ENCODE data around the gene CCDC146. TPM values are rescaled to one million over a fixed set of nuclear protein-coding genes. Genes with fewer than 3 reads are reported as not detected.

CCDC146 gene
- total RNA-seq, 1 donor from 2014 or later = 2.1 TPM

- FAIRE-seq (no peak), DNase-seq (ENCODE audit: low read depth) (no peak)
- Histone ChIP-seq H3K36me3 (ENCODE audit: control insufficient read depth, insufficient read depth, low read length) (no peaks in the 10 kb centered on the region), H3K27me3 (ENCODE audit: control insufficient read depth, insufficient read depth, low read length) (no peaks in the 10 kb centered on the region), H3K4me3 (ENCODE audit: low read depth, low read length) (no peak overlapping the region)
- no peak for TF ChIP-seq CTCF (IDR thresholded peaks at IDR 0.05; ENCODE audit: insufficient read depth, low read length, severe bottlenecking)
These were observed 198.3 kb downstream of the CCDC146 start for GRCh38 chr7:77320714-77321113.

DNA sequence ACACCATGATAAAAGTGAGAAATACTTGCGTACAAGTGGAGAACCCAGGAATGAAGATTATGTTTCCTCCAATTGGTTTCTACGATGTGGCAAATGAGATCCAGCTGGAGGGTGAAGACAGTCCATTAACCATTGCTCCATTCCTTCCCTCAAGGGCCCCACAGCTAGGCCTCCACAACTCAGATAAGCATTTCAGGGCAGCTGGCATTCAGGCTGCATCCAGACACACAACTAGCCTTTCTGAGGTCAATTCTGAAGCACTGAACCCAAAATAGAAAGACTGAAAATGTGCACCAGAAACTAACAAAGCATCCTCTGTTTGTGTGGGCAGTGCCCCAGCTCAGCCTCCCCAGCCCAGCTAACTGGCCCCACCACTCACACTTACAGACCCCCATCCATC lies 198.9 kb downstream of the CCDC146 start:
- no peak for FAIRE-seq
- no peaks in the 10 kb centered on the region for H3K36me3 ChIP-seq (ENCODE audit: control insufficient read depth, insufficient read depth, low read length)

GRCh38 chr7:77326131-77326530 lies 203.7 kb downstream of the CCDC146 start:
- DNase-seq (ENCODE audit: low read depth) (peak; percentile 74), FAIRE-seq (no peak)
- no peak for TF ChIP-seq CTCF (IDR thresholded peaks at IDR 0.05; ENCODE audit: insufficient read depth, low read length, severe bottlenecking)
- no peaks in the 10 kb centered on the region for H3K36me3 ChIP-seq (ENCODE audit: control insufficient read depth, insufficient read depth, low read length)
- H3K4me3 ChIP-seq (ENCODE audit: low read depth, low read length) = no peak overlapping the region
- H3K27me3 ChIP-seq (ENCODE audit: control insufficient read depth, insufficient read depth, low read length) = no peaks in the 10 kb centered on the region

More for the DNA sequence above, 198.9 kb downstream of the CCDC146 start:
- Histone ChIP-seq H3K4me3 (ENCODE audit: low read depth, low read length) (no peak overlapping the region), H3K27me3 (ENCODE audit: control insufficient read depth, insufficient read depth, low read length) (no peaks in the 10 kb centered on the region)
- no peak for TF ChIP-seq CTCF (IDR thresholded peaks at IDR 0.05; ENCODE audit: insufficient read depth, low read length, severe bottlenecking)
- no peak for DNase-seq (ENCODE audit: low read depth)

DNA sequence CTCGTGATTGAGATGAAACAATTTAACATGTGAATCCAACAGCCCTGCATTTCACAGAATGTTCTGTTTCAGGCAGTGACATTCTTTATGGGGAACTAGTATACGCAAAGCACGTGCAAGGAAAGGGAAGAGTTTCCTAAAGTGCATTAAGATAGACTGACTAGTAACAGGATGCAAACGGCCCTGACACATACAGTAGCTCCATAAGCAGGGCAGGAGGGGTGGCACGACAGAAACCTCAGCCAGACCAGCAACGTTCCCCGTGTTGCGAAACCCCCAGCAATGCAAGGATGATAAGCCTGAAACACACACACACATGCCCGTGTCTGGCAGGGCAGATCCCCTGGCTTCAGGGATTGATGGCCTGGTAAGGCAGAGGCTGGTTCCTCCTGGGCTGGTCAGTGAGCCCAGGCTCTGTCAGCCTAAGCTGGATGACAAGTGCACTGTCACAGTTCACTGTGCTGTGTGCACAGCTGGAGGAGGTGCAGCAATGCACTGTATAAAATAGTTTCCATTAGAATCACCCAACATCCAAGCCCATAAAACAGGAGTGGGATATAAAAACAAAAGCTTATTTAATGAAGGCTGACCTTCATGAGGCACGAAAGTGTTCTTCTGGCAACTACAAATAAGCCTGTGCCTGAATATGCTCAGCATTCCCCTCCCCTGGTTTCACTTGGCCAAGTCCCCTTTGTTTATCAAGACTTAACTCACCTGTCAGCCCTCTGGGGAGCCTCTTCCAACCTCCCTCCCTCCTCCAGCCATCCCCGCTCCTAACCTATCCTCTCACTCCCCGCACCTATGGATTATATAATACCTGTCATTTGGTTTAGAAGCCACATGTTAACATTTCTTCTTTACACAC lies 204.9 kb downstream of the CCDC146 start:
- no peaks in the 10 kb centered on the region for H3K27me3 ChIP-seq (ENCODE audit: control insufficient read depth, insufficient read depth, low read length)
- peak; percentile 76 for DNase-seq (ENCODE audit: low read depth)
- no peak overlapping the region for H3K4me3 ChIP-seq (ENCODE audit: low read depth, low read length)
- no peak for TF ChIP-seq CTCF (IDR thresholded peaks at IDR 0.05; ENCODE audit: insufficient read depth, low read length, severe bottlenecking)
- FAIRE-seq = no peak
- no peaks in the 10 kb centered on the region for H3K36me3 ChIP-seq (ENCODE audit: control insufficient read depth, insufficient read depth, low read length)

GRCh38 chr7:77327932-77328628 lies 205.7 kb downstream of the CCDC146 start:
- DNase-seq (ENCODE audit: low read depth) = no peak
- TF ChIP-seq CTCF (IDR thresholded peaks at IDR 0.05; ENCODE audit: insufficient read depth, low read length, severe bottlenecking) = no peak
- no peak for FAIRE-seq
- Histone ChIP-seq H3K36me3 (ENCODE audit: control insufficient read depth, insufficient read depth, low read length) (no peaks in the 10 kb centered on the region), H3K27me3 (ENCODE audit: control insufficient read depth, insufficient read depth, low read length) (no peaks in the 10 kb centered on the region), H3K4me3 (ENCODE audit: low read depth, low read length) (no peak overlapping the region)
